Activated CD4-positive, alpha-beta T cell treated with anti-CD3 and anti-CD28 coated beads, Interleukin-2, amount 10 ng/mL, durations not matched to agents 24 days and 14 days (primary cell): Measurements from ENCODE around the gene USP48. TPM values are rescaled to one million over a fixed set of nuclear protein-coding genes. Genes with fewer than 3 reads are reported as not detected.
A peak's percentile ranks its signal among the peaks of the same experiment; 100 is the strongest.
"Not testable (repeated sequence)": the region's sequence is repeated elsewhere in the genome, so short reads cannot be mapped to it uniquely, and the experiment has no call there.

Experiments used
- DNase-seq: peaks from one replicate; pipeline ENCODE4 v3.0.0; 2022
- H3K27ac Mint-ChIP-seq: one replicate; pipeline ENCODE4 v1.8.0; 2022; ENCODE audit warnings: mild to moderate bottlenecking, mixed read lengths
- H3K27me3 Mint-ChIP-seq: one replicate; pipeline ENCODE4 v1.8.0; 2022; ENCODE audit warnings: mixed read lengths
- H3K36me3 Mint-ChIP-seq: one replicate; pipeline ENCODE4 v1.8.0; 2022; ENCODE audit warnings: low read depth, mild to moderate bottlenecking, mixed read lengths
- H3K4me1 Mint-ChIP-seq: one replicate; pipeline ENCODE4 v1.8.0; 2021; ENCODE audit warnings: mixed read lengths
- H3K4me3 Mint-ChIP-seq: one replicate; pipeline ENCODE4 v1.8.0; 2022; ENCODE audit warnings: mild to moderate bottlenecking, moderate library complexity, mixed read lengths
- H3K9me3 Mint-ChIP-seq: one replicate; pipeline ENCODE4 v1.8.0; 2021; ENCODE audit warnings: mixed read lengths
- intact Hi-C: fragments of 100-400 bp; cut with micrococcal nuclease; formaldehyde crosslinking; loops from one replicate; pipeline ENCODE4 v1.15.1; 2023
- total RNA-seq: library from RNA; stranded (reverse); gene quantifications from 2 replicates; pipeline ENCODE4 v1.2.3, GENCODE V29; 2022

USP48 gene
- total RNA-seq, 1 donor from 2014 or later, result 92.7 TPM

DNA sequence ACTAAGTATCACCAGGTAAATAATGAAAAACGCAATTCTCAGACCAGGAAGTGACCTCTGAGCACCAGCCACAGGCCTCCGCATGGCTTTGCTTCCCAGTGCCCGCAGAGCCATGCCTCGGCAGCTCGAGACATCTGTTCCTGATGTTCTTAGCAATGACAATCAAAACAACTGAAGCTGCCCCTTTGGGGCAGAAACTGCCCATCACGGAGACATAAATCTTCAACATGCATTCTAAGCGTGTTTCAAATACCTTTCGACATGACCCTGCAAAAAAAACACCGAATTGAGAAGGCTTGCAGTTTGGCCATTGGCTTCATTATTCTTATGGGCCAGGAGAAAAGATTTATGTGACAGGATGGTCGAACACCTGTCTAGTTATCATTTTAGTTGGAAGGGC is 108.0 kb downstream of the USP48 start:
- H3K36me3 Mint-ChIP-seq, result peaks cover 13% of the 10 kb centered on the region
- DNase-seq, result no peak
- peaks cover 10% of the 10 kb centered on the region for H3K27me3 Mint-ChIP-seq
- no peaks in the 10 kb centered on the region for H3K9me3 Mint-ChIP-seq
- no peak overlapping the region for H3K27ac Mint-ChIP-seq
- H3K4me3 Mint-ChIP-seq, result no peak overlapping the region
- intact Hi-C loops, result no loop called here
- H3K4me1 Mint-ChIP-seq, result peaks cover 4% of the 10 kb centered on the region

- DNase-seq, intact Hi-C loops, H3K4me1 Mint-ChIP-seq, H3K36me3 Mint-ChIP-seq, H3K9me3 Mint-ChIP-seq, H3K4me3 Mint-ChIP-seq, H3K27ac Mint-ChIP-seq: not testable (repeated sequence)
- H3K27me3 Mint-ChIP-seq, result peaks cover 12% of the 10 kb centered on the region
These were observed 109.1 kb downstream of the USP48 start for GRCh38 chr1:21673853-21674252.

- no peak overlapping the region for H3K4me3 Mint-ChIP-seq
- no peaks in the 10 kb centered on the region for H3K9me3 Mint-ChIP-seq
- H3K4me1 Mint-ChIP-seq, result peaks cover 6% of the 10 kb centered on the region
- H3K27ac Mint-ChIP-seq, result no peak overlapping the region
- peaks cover 2% of the 10 kb centered on the region for H3K36me3 Mint-ChIP-seq
- peaks cover 14% of the 10 kb centered on the region for H3K27me3 Mint-ChIP-seq
- intact Hi-C loops, result no loop called here
- DNase-seq, result no peak
These were observed 109.6 kb downstream of the USP48 start for GRCh38 chr1:21673277-21673780.

- peaks cover 2% of the 10 kb centered on the region for H3K36me3 Mint-ChIP-seq
- H3K4me3 Mint-ChIP-seq, result no peak overlapping the region
- no peak for DNase-seq
- H3K27ac Mint-ChIP-seq, result no peak overlapping the region
- H3K4me1 Mint-ChIP-seq, result peaks cover 6% of the 10 kb centered on the region
- intact Hi-C loops, result no loop called here
- peaks cover 21% of the 10 kb centered on the region for H3K27me3 Mint-ChIP-seq
- H3K9me3 Mint-ChIP-seq, result no peaks in the 10 kb centered on the region
These were observed 110.3 kb downstream of the USP48 start for GRCh38 chr1:21672478-21673276.

DNA sequence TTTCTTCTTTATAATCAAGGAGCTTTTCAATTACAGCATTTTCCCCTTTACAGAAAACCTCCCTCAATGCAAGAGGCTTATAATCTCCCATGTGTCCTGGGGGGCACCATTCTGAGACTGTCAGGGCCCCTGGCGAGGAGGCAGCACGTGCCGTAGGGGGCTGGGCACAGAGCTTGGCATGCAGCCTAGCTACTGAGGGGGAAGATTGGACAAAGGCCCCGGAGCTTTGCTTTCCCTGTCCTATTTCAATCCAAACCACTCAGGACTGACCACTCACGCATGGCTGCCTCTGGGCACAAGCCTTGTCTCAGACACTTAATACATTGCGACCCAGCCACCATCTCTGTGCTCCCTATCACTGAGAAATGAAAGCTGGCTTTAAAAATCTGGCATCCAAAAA is 111.0 kb downstream of the USP48 start:
- no peak overlapping the region for H3K27ac Mint-ChIP-seq
- H3K4me1 Mint-ChIP-seq, result peaks cover 6% of the 10 kb centered on the region
- no peak overlapping the region for H3K4me3 Mint-ChIP-seq
- peaks cover 2% of the 10 kb centered on the region for H3K36me3 Mint-ChIP-seq
- no peak for DNase-seq
- H3K9me3 Mint-ChIP-seq, result no peaks in the 10 kb centered on the region
- intact Hi-C loops, result no loop called here
- H3K27me3 Mint-ChIP-seq, result peaks cover 25% of the 10 kb centered on the region

- no peak overlapping the region for H3K4me3 Mint-ChIP-seq
- H3K4me1 Mint-ChIP-seq, result peaks cover 8% of the 10 kb centered on the region
- H3K27ac Mint-ChIP-seq, result no peak overlapping the region
- H3K36me3 Mint-ChIP-seq, result no peaks in the 10 kb centered on the region
- intact Hi-C loops, result no loop called here
- no peak for DNase-seq
- H3K27me3 Mint-ChIP-seq, result peaks cover 25% of the 10 kb centered on the region
- no peaks in the 10 kb centered on the region for H3K9me3 Mint-ChIP-seq
These were observed 111.7 kb downstream of the USP48 start for GRCh38 chr1:21670956-21671902.

GRCh38 chr1:21670059-21670881 is 112.7 kb downstream of the USP48 start:
- H3K4me1 Mint-ChIP-seq, result peaks cover 8% of the 10 kb centered on the region
- H3K4me3 Mint-ChIP-seq, result peak overlapping the region; percentile 74
- H3K27me3 Mint-ChIP-seq, result peaks cover 25% of the 10 kb centered on the region
- H3K36me3 Mint-ChIP-seq, result no peaks in the 10 kb centered on the region
- no peak overlapping the region for H3K27ac Mint-ChIP-seq
- DNase-seq, result no peak
- intact Hi-C loops, result no loop called here
- no peaks in the 10 kb centered on the region for H3K9me3 Mint-ChIP-seq

DNA sequence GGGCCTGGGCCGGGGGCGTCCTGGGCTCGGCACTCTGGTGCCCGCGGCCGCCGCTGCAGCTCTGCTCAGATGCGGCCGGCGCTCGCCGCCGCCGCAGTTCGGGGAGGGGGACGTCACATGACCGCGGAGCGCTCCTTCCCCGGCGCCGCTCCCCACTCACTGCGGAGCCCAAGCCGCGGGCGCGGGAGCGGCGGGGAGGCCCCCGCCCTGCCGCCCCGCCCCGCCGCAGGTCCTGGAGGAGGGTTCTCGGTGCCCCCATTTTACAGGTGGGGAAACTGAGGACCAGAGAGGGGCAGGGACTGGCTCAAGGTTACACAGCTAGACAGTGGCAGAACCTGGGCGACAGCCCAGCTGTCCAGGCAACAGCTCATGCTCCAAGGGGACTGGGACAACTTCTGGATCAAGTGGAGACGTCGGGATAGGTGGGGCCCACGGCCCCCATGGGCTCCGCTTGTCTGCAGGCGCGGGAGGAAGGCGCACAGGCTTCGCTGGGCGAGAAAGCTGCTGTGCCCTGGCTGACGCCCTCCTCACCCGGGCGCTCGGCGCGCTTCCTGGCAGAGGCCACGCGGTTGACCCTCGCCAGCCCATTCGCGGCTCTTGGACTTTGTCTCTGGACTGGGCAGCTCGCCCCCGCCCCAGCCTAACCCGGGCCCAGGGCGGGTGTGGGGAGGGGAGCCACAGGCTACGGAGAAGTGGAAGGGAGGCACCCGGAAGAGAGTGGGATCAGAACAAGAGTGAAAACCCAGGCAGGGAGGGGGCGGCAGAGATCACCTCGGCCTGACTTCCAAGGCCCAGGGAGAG is 113.5 kb downstream of the USP48 start, which contains the start of gene RAP1GAP:
Gene RAP1GAP (minus strand): TSS at position 100 of the 801 bp plus-strand sequence. CDS start 49,325 bp downstream, outside the sequence.
- Mint-ChIP-seq H3K27ac (no peak within 1 kb of the TSS), H3K27me3 (peaks cover 26% of the 10 kb centered on the region), H3K36me3 (no peaks in the 10 kb centered on the region), H3K4me3 (peak within 1 kb of the TSS; percentile 74), H3K9me3 (no peaks in the 10 kb centered on the region), H3K4me1 (peaks cover 8% of the 10 kb centered on the region)
- DNase-seq, result peak; percentile 82
- intact Hi-C loops, result no loop called here

DNA sequence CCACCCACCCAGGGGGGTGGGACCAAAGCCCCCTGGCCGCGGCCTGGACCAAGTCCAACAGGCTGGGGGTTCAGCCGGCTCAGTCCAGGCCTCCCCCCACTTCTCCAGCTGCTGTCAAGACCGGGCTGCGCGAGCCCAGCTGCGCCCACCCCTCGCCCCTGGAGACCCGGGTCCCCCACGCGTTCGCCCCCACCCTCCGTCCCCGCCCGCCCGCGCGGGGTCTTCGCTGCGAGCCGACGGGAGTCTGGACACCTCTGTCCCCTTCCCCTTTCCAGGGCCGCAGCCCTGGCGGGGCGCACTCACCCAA is 114.0 kb downstream of the USP48 start:
- Mint-ChIP-seq H3K27ac (no peak overlapping the region), H3K4me1 (peaks cover 12% of the 10 kb centered on the region), H3K36me3 (no peaks in the 10 kb centered on the region), H3K27me3 (peaks cover 28% of the 10 kb centered on the region), H3K9me3 (no peaks in the 10 kb centered on the region), H3K4me3 (peak overlapping the region; percentile 74)
- no peak for DNase-seq
- intact Hi-C loops, result no loop called here

DNA sequence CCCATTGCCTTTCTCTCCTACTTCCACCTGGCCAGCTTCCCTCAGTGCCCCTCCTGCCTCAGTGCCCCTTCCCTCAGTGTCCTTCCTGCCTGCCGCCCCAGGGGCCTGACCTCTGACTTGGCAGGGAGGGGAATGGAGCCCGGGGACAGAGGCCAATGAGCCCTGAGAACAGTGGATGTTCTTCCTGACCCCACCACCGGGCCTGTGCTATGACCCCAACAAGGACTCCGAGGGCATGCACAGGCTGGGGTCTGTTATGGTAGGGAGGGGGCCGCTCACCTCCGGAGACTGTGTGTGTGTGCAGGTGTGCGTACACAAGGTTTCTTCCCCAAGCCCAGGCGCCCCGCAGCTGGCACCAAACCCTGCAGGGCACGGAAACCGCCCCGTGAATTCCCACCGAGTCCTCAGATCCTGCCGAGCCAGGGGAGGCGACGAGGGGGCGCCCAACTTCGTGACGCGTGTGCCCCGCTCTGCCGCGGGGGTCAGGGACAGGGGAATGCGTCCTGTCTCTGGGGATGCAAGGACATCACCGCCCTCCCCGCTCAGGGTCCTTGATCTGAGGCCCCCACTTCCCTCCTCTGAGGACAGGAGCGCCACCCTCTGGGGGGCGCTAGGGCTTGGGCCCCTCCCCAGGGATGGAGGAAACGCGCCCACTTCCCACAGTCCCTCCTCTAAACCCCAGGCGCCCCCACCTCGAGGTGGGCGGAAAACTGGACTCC is 114.6 kb downstream of the USP48 start:
- Mint-ChIP-seq H3K27me3 (peaks cover 31% of the 10 kb centered on the region), H3K36me3 (no peaks in the 10 kb centered on the region), H3K9me3 (no peaks in the 10 kb centered on the region), H3K4me1 (peaks cover 14% of the 10 kb centered on the region), H3K27ac (no peak overlapping the region), H3K4me3 (no peak overlapping the region)
- no peak for DNase-seq
- intact Hi-C loops, result no loop called here

- Mint-ChIP-seq H3K36me3 (no peaks in the 10 kb centered on the region), H3K27ac (no peak overlapping the region), H3K27me3 (peaks cover 31% of the 10 kb centered on the region), H3K9me3 (no peaks in the 10 kb centered on the region), H3K4me3 (no peak overlapping the region), H3K4me1 (peaks cover 11% of the 10 kb centered on the region)
- DNase-seq, result no peak
- intact Hi-C loops, result no loop called here
These were observed 115.4 kb downstream of the USP48 start for GRCh38 chr1:21667348-21668231.
